SK-N-SH (cell line): Measurements from ENCODE around the gene INPP5A. TPM values are rescaled to one million over a fixed set of nuclear protein-coding genes. Genes with fewer than 3 reads are reported as not detected.

Source experiments
- CTCF ChIA-PET: fragments of 300-600, 350-600 bp; formaldehyde crosslinking; extraction: SDS; loops from one replicate; lab custom pipeline; 2021; lab: Yijun Ruan, JAX
- POLR2A ChIA-PET: fragments of 350-600 bp; sonication (Branson Sonifier 250); formaldehyde crosslinking; extraction: SDS; loops from one replicate; lab custom pipeline; 2020; ENCODE audit warnings: antibody characterized with exemption, inconsistent platforms; lab: Yijun Ruan, JAX
- DNase-seq: peaks from one replicate; pipeline ENCODE4 v3.0.0; 2012
- H2AFZ ChIP-seq: fragments of 200-600 bp; sonication (generic); 2 replicates; pipeline ENCODE4 v1.8.1; 2016; ENCODE audit warnings: antibody characterized with exemption, mild to moderate bottlenecking, low read depth
- H3F3A ChIP-seq: fragments of 200-600 bp; sonication (generic); replicated peaks from 2 replicates; pipeline ENCODE3; 2016; ENCODE audit warnings: antibody characterized with exemption, mild to moderate bottlenecking; ENCODE audit not compliant: insufficient read depth
- H3K27ac ChIP-seq, 2 experiments: fragments of 200-500 bp in 1 of 2; fragments of 200-600 bp in 1 of 2; sonication (Bioruptor generic) in 1 of 2; sonication (generic), shearing (Covaris generic) in 1 of 2; 2 replicates each; pipeline versions ENCODE4 v1.5.1 to v1.6.1; 2014 to 2016; ENCODE audit warnings: low read depth in 2 of 2, inconsistent platforms in 1 of 2, low read length in 1 of 2, mild to moderate bottlenecking in 1 of 2, mixed read lengths in 1 of 2
- H3K27me3 ChIP-seq: fragments of 200-600 bp; sonication (generic), shearing (Covaris generic); 2 replicates; pipeline ENCODE4 v1.6.1; 2016; ENCODE audit warnings: mixed run types; ENCODE audit not compliant: insufficient read depth
- H3K36me3 ChIP-seq, 2 experiments: fragments of 200-500 bp in 1 of 2; fragments of 200-600 bp in 1 of 2; sonication (Bioruptor generic) in 1 of 2; sonication (generic) in 1 of 2; replicated peaks in 1 of 2; 2 replicates each; pipeline versions ENCODE3 to v1.5.1; 2014 to 2016; ENCODE audit warnings: low read length in 1 of 2, mild to moderate bottlenecking in 1 of 2; ENCODE audit not compliant: insufficient read depth in 2 of 2, control insufficient read depth in 1 of 2
- H3K4me1 ChIP-seq, 2 experiments: fragments of 200-500 bp in 1 of 2; fragments of 200-600 bp in 1 of 2; sonication (Bioruptor generic) in 1 of 2; sonication (generic), shearing (Covaris generic) in 1 of 2; 2 replicates each; pipeline versions ENCODE4 v1.5.1 to v1.6.1; 2014 to 2016; ENCODE audit warnings: low read depth in 1 of 2, low read length in 1 of 2, mixed run types in 1 of 2; ENCODE audit not compliant: insufficient read depth in 2 of 2, control insufficient read depth in 1 of 2
- H3K4me2 ChIP-seq: fragments of 200-600 bp; sonication (generic), shearing (Covaris generic); 2 replicates; pipeline ENCODE4 v1.6.1; 2017; ENCODE audit warnings: mixed run types
- H3K4me3 ChIP-seq, 2 experiments: fragments of 200-500 bp in 1 of 2; fragments of 200-600 bp in 1 of 2; sonication (Bioruptor generic) in 1 of 2; sonication (generic), shearing (Covaris generic) in 1 of 2; 2 replicates each; pipeline versions ENCODE4 v1.5.1 to v1.8.1; 2014 to 2016; ENCODE audit warnings: low read depth in 2 of 2, inconsistent platforms in 1 of 2, low read length in 1 of 2, mild to moderate bottlenecking in 1 of 2, mixed read lengths in 1 of 2, moderate library complexity in 1 of 2
- H3K79me2 ChIP-seq: fragments of 200-600 bp; sonication (generic); 2 replicates; pipeline ENCODE4 v1.8.1; 2017; ENCODE audit warnings: mild to moderate bottlenecking; ENCODE audit not compliant: insufficient read depth
- H3K9ac ChIP-seq: fragments of 200-600 bp; sonication (generic); 2 replicates; pipeline ENCODE4 v1.6.1; 2017; ENCODE audit warnings: mixed run types
- H3K9me2 ChIP-seq: fragments of 200-600 bp; sonication (generic); 2 replicates; pipeline ENCODE4 v1.6.1; 2017; ENCODE audit warnings: mixed run types
- H3K9me3 ChIP-seq: fragments of 200-600 bp; sonication (generic); 2 replicates; pipeline ENCODE4 v1.6.1; 2017; ENCODE audit warnings: mixed run types, mild to moderate bottlenecking, moderate library complexity
- H4K20me1 ChIP-seq: fragments of 200-600 bp; sonication (generic); 2 replicates; pipeline ENCODE4 v1.6.1; 2017; ENCODE audit warnings: mild to moderate bottlenecking, mixed run types; ENCODE audit not compliant: insufficient read depth
- CHD2 ChIP-seq: fragments of 150-350 bp; IDR thresholded peaks from 2 replicates; pipeline ENCODE4 v1.6.1; 2018; ENCODE audit warnings: low read length; ENCODE audit not compliant: partially characterized antibody
- EP300 ChIP-seq, 2 experiments: IDR thresholded peaks; 2 replicates each; pipeline versions ENCODE4 v1.4.0 to v1.6.1; 2012; ENCODE audit warnings: borderline replicate concordance in 1 of 2, low read depth in 1 of 2, low read length in 1 of 2
- EZH2phosphoT487 ChIP-seq: fragments of 200-600 bp; sonication (generic); IDR thresholded peaks from 2 replicates; pipeline ENCODE4 v1.6.1; 2017; ENCODE audit warnings: low read depth, mixed run types, mild to moderate bottlenecking, antibody characterized with exemption, moderate library complexity, borderline replicate concordance
- FOSL2 ChIP-seq: IDR thresholded peaks from 2 replicates; pipeline ENCODE4 v1.4.0; 2012; ENCODE audit warnings: low read depth, mild to moderate bottlenecking, moderate library complexity, borderline replicate concordance
- FOXM1 ChIP-seq: IDR thresholded peaks from 2 replicates; pipeline ENCODE4 v1.4.0; 2012; ENCODE audit warnings: low read depth, mild to moderate bottlenecking
- GATA2 ChIP-seq: sonication (generic); formaldehyde crosslinking; IDR thresholded peaks from 2 replicates; pipeline ENCODE4 v1.5.0; 2020; ENCODE audit warnings: mild to moderate bottlenecking, missing genetic modification reagents
- JUND ChIP-seq: IDR thresholded peaks from 2 replicates; pipeline ENCODE4 v1.4.0; 2012
- MEF2A ChIP-seq: IDR thresholded peaks from 2 replicates; pipeline ENCODE4 v1.4.0; 2012; ENCODE audit warnings: low read depth, borderline replicate concordance
- RAD21 ChIP-seq: IDR thresholded peaks from 2 replicates; pipeline ENCODE4 v1.6.1; 2012; ENCODE audit warnings: mild to moderate bottlenecking, low read length
- RCOR1 ChIP-seq: fragments of 150-350 bp; IDR thresholded peaks from 2 replicates; pipeline ENCODE4 v1.6.1; 2017; ENCODE audit warnings: antibody characterized with exemption, low read length
- RFX5 ChIP-seq: IDR thresholded peaks from 2 replicates; pipeline ENCODE4 v1.6.1; 2012; ENCODE audit warnings: mild to moderate bottlenecking, improper control_type of control experiment, low read length
- RXRA ChIP-seq: IDR thresholded peaks from 2 replicates; pipeline ENCODE4 v1.4.0; 2012; ENCODE audit warnings: low read depth, mild to moderate bottlenecking, borderline replicate concordance
- TAF1 ChIP-seq: IDR thresholded peaks from 2 replicates; pipeline ENCODE4 v1.6.1; 2012; ENCODE audit warnings: low read depth, mild to moderate bottlenecking, low read length, moderate library complexity, borderline replicate concordance
- TCF12 ChIP-seq: IDR thresholded peaks from 2 replicates; pipeline ENCODE4 v1.4.0; 2012
- whole genome bisulfite sequencing: methylation state at CpG from one replicate; pipeline ENCODE4 v1.1.6; 2017; ENCODE audit warnings: low lambda C conversion rate; 5-methylcytosine and 5-hydroxymethylcytosine counted together
- polyA plus RNA-seq, 3 experiments: library from polyadenylated mRNA; depleted of rRNA; stranded (reverse); fragments of >200 nt; gene quantifications; 2 replicates each; pipeline ENCODE4 v1.2.3, GENCODE V29; 2012
- TF ChIP-seq, protein P1 (sequence below): fragments of 150-350 bp; IDR thresholded peaks from 2 replicates; pipeline ENCODE4 v1.6.1; 2017; ENCODE audit warnings: antibody characterized with exemption, low read length, low read depth, borderline replicate concordance
- TF ChIP-seq, protein P2 (sequence below): IDR thresholded peaks from 2 replicates; pipeline ENCODE4 v1.4.0; 2012; ENCODE audit warnings: low read depth, borderline replicate concordance
- TF ChIP-seq, protein P3 (sequence below): fragments of 200-600 bp; sonication (generic); IDR thresholded peaks from 2 replicates; pipeline ENCODE4 v1.6.1; 2017; ENCODE audit warnings: antibody characterized with exemption, mild to moderate bottlenecking, moderate library complexity
- TF ChIP-seq, protein P4 (sequence below): IDR thresholded peaks from 2 replicates; pipeline ENCODE4 v1.4.0; 2012; ENCODE audit warnings: low read depth, borderline replicate concordance
- TF ChIP-seq, protein P5 (sequence below): IDR thresholded peaks from 2 replicates; pipeline ENCODE4 v1.6.1; 2012; ENCODE audit warnings: mild to moderate bottlenecking, low read depth, low read length, moderate library complexity
- TF ChIP-seq, protein P6 (sequence below): IDR thresholded peaks from 2 replicates; pipeline ENCODE4 v1.4.0; 2012; ENCODE audit warnings: low read depth

INPP5A gene
- polyA plus RNA-seq, 1 of the 3 experiments (the other 2 are of a cell fraction), result 12.0 TPM

DNA sequence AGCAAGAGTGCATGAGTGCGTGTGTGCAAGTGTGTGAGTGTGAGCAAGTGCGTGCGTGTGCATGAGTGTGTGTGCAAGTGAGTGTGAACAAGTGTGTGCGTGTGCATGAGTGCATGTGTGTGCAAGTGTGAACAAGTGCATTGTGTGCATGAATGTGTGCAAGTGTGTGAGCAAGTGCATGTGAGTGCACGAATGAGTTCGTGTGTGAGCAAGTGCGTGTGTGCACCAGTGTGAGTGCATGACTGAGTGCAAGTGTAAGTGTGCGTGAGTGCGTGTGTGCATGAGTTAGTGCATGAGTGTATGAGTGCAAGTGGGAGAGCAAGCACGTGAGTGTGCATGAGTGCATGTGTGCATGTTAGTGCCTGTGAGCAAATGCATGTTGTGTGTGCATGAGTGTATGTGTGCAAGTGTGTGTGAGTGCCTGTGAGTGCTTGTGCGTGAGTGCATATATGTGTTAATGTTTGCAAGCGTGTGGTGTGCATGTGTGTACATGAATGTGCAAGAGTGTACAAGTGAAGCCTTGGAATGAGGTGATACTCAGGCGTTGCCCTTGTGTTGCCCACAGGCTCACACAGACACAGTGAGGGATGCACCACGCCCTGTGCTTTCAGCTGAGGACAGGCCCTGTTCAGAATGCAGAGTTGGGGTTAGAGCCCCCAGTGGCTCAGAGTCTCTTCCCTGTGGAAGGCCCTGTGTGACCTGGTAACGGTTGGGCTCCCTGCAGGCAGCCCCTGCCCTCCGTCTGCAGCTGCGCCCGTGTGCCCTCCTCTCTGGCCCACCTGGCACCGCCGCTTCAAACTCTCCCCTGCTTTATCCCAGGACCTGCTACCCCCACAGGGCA, 151.2 kb downstream of the INPP5A start:
- POLR2A ChIA-PET, result no interaction called here
- H3K4me3 ChIP-seq, result no peak overlapping the region
- DNase-seq, result no peak
- CTCF ChIA-PET, result no interaction called here
- WGBS, result 97% methylated on average over 19 of the region's 20 CpGs
- H4K20me1 ChIP-seq, result no peaks in the 10 kb centered on the region
- no peaks in the 10 kb centered on the region for H3K9me2 ChIP-seq
- H3K27me3 ChIP-seq, result no peaks in the 10 kb centered on the region
- peaks cover 0 to 2% of the 10 kb centered on the region in 2 experiments for H3K36me3 ChIP-seq
- no peaks in the 10 kb centered on the region for H3F3A ChIP-seq
- no peak overlapping the region for H3K9ac ChIP-seq
- H3K27ac ChIP-seq, result no peak overlapping the region
- peaks cover 4% of the 10 kb centered on the region; the same call in 1 of the 2 replicates for H3K79me2 ChIP-seq
- TF ChIP-seq MEF2A (no peak), RCOR1 (no peak), FOSL2 (no peak), RFX5 (no peak), EZH2phosphoT487 (no peak), TAF1 (no peak), RXRA (no peak), TCF12 (no peak), FOXM1 (no peak), EP300 (IDR thresholded peaks at IDR 0.05; ENCODE audit: borderline replicate concordance in 1 of 2, low read depth in 1 of 2, low read length in 1 of 2) (no peak), CHD2 (no peak), JUND (no peak), RAD21 (no peak), GATA2 (CRISPR knock-in tag) (no peak)
- TF ChIP-seq, protein P1, sequence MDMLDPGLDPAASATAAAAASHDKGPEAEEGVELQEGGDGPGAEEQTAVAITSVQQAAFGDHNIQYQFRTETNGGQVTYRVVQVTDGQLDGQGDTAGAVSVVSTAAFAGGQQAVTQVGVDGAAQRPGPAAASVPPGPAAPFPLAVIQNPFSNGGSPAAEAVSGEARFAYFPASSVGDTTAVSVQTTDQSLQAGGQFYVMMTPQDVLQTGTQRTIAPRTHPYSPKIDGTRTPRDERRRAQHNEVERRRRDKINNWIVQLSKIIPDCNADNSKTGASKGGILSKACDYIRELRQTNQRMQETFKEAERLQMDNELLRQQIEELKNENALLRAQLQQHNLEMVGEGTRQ, result no peak
- TF ChIP-seq, protein P2, sequence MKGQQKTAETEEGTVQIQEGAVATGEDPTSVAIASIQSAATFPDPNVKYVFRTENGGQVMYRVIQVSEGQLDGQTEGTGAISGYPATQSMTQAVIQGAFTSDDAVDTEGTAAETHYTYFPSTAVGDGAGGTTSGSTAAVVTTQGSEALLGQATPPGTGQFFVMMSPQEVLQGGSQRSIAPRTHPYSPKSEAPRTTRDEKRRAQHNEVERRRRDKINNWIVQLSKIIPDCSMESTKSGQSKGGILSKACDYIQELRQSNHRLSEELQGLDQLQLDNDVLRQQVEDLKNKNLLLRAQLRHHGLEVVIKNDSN, result no peak
- TF ChIP-seq, protein P3, sequence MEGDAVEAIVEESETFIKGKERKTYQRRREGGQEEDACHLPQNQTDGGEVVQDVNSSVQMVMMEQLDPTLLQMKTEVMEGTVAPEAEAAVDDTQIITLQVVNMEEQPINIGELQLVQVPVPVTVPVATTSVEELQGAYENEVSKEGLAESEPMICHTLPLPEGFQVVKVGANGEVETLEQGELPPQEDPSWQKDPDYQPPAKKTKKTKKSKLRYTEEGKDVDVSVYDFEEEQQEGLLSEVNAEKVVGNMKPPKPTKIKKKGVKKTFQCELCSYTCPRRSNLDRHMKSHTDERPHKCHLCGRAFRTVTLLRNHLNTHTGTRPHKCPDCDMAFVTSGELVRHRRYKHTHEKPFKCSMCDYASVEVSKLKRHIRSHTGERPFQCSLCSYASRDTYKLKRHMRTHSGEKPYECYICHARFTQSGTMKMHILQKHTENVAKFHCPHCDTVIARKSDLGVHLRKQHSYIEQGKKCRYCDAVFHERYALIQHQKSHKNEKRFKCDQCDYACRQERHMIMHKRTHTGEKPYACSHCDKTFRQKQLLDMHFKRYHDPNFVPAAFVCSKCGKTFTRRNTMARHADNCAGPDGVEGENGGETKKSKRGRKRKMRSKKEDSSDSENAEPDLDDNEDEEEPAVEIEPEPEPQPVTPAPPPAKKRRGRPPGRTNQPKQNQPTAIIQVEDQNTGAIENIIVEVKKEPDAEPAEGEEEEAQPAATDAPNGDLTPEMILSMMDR, result no peak
- TF ChIP-seq, protein P4, sequence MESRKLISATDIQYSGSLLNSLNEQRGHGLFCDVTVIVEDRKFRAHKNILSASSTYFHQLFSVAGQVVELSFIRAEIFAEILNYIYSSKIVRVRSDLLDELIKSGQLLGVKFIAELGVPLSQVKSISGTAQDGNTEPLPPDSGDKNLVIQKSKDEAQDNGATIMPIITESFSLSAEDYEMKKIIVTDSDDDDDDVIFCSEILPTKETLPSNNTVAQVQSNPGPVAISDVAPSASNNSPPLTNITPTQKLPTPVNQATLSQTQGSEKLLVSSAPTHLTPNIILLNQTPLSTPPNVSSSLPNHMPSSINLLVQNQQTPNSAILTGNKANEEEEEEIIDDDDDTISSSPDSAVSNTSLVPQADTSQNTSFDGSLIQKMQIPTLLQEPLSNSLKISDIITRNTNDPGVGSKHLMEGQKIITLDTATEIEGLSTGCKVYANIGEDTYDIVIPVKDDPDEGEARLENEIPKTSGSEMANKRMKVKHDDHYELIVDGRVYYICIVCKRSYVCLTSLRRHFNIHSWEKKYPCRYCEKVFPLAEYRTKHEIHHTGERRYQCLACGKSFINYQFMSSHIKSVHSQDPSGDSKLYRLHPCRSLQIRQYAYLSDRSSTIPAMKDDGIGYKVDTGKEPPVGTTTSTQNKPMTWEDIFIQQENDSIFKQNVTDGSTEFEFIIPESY, result no peak
- TF ChIP-seq, protein P5, sequence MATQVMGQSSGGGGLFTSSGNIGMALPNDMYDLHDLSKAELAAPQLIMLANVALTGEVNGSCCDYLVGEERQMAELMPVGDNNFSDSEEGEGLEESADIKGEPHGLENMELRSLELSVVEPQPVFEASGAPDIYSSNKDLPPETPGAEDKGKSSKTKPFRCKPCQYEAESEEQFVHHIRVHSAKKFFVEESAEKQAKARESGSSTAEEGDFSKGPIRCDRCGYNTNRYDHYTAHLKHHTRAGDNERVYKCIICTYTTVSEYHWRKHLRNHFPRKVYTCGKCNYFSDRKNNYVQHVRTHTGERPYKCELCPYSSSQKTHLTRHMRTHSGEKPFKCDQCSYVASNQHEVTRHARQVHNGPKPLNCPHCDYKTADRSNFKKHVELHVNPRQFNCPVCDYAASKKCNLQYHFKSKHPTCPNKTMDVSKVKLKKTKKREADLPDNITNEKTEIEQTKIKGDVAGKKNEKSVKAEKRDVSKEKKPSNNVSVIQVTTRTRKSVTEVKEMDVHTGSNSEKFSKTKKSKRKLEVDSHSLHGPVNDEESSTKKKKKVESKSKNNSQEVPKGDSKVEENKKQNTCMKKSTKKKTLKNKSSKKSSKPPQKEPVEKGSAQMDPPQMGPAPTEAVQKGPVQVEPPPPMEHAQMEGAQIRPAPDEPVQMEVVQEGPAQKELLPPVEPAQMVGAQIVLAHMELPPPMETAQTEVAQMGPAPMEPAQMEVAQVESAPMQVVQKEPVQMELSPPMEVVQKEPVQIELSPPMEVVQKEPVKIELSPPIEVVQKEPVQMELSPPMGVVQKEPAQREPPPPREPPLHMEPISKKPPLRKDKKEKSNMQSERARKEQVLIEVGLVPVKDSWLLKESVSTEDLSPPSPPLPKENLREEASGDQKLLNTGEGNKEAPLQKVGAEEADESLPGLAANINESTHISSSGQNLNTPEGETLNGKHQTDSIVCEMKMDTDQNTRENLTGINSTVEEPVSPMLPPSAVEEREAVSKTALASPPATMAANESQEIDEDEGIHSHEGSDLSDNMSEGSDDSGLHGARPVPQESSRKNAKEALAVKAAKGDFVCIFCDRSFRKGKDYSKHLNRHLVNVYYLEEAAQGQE, result no peak
- TF ChIP-seq, protein P6, sequence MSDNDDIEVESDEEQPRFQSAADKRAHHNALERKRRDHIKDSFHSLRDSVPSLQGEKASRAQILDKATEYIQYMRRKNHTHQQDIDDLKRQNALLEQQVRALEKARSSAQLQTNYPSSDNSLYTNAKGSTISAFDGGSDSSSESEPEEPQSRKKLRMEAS, result no peak
- peaks cover 0 to 4% of the 10 kb centered on the region in 2 experiments; a peak in 2 of 4 replicates for H3K4me1 ChIP-seq
- H3K9me3 ChIP-seq, result 0 out of 2 replicates have a peak, but pooled peaks cover 4% of the 10 kb centered on the region
- no peak overlapping the region for H3K4me2 ChIP-seq
- H2AFZ ChIP-seq, result no peak overlapping the region
